HG03571 (cell line): ENCODE results near the gene ASIC4.
A peak's percentile ranks its signal among the peaks of the same experiment; 100 is the strongest.

ENCODE experiments used
- ATAC-seq: cut with Tn5 transposase; IDR thresholded peaks from one replicate; pipeline ENCODE4 v1.9.1; 2021; ENCODE audit not compliant: unreplicated experiment

The ASIC4 gene

DNA sequence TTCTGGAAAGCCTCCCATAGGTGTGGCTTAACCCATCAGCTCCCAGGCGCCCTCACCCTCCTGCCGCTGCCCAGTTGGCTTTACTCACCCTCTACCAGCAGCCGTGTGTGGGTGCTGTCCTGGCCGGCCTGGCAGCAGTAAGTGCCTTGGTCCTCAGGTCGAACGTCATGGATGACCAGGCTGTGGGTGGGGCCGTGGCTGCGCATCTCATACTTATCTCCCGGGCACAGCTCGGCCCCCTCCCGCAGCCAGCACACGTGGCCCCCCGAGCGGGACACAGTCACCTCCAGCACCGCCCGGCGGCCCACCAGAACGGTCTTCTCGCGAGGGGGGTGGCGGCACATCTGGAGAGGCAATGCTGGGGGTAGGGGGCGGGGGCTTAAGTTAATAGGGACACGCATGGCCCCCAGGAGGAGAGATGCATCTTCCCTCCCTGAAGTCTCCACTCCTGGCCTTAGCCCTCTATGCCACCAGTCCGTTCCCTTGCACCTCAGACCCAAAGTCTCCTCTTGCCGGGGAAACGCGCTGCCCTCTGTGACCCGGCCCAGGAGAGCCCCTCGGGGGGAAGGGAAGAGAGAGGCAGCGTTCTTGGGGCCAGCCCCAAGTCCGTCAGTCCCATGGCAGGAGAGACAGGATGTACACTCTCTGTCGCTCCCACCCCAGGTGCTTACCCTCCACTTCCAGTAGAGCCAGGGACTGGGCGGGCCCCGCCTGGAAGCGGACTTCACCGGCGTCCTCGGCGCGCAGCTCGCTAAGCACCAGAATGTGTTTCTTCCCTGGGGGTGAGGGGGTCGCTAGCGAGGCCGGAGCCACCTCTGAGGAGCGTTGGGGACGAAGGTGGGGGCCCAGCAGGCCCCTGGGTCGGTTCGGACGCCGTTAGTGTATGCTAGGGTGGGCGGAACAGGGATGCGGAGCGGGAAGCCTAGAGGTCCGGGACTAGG, 37.4 kb downstream of the ASIC4 start:
- peak; percentile 18 for ATAC-seq

GRCh38 chr2:219552382-219553167, 38.3 kb downstream of the ASIC4 start:
- peak; percentile 89 for ATAC-seq

- ATAC-seq: no peak
Observed at GRCh38 chr2:219553168-219553417, 38.8 kb downstream of the ASIC4 start.

GRCh38 chr2:219553463-219553963, 39.2 kb downstream of the ASIC4 start:
- no peak for ATAC-seq

DNA sequence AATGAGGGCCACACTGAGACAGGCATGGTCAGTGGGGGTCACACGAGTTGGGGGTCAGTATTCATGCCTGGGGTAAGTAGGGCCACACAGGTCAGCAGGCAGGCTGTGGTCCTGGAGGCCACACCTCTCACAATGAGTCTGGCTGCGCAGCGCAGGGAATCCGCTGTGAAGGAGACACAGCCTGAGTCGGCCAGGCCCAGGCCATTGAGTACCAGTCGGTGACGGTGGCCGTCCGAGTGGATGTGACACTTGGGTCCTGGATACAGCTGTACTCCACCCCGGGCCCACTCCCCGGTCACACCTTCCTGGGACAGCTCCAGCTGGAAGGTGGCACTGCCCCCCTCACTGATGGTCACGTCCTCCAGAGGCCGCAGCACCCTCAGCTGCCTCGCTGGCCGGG, 40.1 kb downstream of the ASIC4 start:
- ATAC-seq: no peak

DNA sequence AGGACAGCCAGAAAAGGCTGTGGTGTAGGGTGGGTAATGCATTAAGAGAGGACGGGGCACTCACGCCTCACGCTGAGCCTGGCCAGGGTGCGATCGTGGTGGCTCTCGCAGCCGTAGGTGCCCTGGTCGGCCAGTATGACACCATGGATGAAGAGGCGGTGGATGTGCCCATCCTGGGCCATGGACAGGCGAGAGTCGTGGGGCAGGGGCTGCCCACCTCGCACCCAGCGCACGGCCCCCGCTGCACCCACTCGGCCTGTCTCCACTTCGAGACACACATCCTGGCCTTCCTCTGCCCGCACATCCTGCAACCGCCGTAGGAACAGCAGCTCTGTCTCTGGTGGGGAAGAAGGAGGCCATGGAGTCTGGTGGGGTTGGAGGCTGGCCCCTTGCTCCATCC, 41.7 kb downstream of the ASIC4 start:
- no peak for ATAC-seq

GRCh38 chr2:219556413-219556812, 42.1 kb downstream of the ASIC4 start:
- ATAC-seq: no peak

DNA sequence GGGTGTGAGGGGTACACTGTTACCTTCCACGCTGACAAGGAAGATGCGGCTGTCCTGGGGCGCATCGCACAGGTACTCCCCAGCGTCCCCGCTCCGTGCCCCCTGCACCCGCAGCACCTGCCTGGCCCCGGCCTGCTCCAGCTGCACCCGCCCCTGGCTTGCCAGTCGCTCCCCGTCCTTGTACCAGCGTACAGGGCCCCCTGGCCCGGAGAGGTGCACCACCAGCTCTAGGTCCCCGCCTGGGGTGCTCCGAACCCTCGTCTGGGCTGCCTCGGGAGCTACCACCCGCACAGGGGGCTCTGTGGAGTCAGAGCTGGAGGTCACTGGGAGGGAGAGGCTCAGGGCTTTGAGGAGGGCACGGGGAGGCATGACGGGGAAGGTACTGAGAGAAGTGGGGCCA, 43.0 kb downstream of the ASIC4 start:
- no peak for ATAC-seq

GRCh38 chr2:219557791-219558785, 43.8 kb downstream of the ASIC4 start:
- ATAC-seq: no peak

DNA sequence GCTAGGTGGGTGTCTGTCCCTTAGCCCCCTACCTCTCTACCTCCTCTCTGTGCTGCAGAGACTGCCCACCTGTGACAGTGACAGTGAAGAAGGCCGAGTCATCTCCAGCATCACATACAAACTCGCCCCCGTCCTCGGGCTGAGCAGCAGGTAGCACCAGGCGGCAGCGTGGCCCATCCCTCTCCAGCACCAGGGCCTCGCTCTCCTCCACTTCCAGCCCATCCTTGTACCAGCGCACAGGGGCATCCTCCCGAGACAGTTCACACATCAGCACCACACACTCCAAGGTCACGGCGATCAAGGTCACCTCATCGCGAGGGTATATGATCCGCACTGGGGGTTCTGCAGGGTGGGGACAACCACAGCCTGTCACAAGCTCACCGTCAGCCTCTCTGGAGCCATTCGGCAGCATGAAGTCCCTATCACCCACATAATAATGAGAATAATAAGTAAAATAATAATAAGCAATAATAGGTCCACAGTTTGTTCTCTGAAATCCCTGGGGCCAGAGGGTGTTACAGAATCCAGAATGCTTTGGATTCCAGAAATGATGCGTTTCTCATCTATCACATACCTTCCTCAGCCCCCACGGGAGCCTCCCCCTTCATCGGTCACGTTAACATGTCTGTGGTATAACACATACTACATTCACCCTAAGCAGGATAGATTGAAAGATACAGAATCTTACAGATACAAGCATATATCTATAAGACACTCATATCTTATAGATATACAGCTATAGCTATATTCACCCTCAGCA, 45.1 kb downstream of the ASIC4 start:
- no peak for ATAC-seq

DNA sequence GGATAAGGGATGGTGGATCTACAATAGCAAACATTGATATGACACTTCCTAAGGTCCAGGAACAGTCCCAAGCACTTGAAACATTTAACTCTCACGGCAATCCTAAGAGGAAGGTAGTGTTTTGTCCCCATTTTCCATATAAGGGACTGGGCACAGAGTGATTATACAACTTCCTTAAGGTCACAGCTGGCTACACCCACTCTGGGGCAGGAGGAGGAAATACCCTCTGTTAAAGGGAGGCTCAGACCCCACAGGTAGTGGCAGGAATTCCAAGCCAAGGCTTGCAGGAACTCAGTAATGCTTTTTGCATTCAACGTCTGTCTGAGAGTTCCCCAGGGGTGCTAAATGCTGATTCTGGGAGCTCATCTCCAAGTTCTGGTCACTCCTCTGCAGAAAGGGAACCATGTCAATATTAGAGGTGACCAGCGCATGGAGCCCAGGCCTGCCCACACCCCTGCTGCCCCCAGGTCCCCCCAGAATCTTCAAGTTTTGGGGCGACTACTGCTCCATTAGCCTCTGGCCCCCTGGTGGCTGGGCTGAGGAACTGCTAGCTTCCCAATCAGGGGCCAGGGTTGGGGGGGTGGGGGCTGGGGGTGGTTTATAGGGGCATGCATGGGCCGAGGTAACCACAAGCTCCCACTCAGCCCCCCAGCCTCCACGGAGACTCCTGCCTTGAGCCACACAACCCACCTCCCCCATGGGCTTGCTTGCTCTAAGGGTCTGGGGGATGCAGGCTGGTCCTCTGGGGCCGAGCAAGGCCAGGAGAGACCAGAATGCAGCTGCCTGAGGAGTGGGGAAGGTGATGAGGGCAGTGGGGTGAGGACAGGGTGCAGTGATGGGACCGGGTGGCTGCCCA, 46.0 kb downstream of the ASIC4 start:
- no peak for ATAC-seq

DNA sequence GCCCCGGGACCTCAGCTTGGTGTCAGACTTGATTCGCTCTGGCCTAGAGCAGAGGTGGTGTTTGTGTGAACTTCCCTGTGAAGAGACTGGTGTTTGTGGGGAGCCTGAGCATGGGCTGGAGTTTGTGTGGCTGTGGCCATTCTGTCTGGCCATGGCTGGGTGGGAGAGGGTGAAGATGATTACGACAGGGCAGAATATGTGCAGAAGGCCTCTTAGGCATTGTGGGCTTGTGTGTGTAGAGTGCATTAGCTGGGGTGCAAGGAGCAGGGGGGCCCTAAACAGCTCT, 46.6 kb downstream of the ASIC4 start:
- no peak for ATAC-seq

GRCh38 chr2:219561179-219562048, 47.1 kb downstream of the ASIC4 start:
- ATAC-seq: no peak

DNA sequence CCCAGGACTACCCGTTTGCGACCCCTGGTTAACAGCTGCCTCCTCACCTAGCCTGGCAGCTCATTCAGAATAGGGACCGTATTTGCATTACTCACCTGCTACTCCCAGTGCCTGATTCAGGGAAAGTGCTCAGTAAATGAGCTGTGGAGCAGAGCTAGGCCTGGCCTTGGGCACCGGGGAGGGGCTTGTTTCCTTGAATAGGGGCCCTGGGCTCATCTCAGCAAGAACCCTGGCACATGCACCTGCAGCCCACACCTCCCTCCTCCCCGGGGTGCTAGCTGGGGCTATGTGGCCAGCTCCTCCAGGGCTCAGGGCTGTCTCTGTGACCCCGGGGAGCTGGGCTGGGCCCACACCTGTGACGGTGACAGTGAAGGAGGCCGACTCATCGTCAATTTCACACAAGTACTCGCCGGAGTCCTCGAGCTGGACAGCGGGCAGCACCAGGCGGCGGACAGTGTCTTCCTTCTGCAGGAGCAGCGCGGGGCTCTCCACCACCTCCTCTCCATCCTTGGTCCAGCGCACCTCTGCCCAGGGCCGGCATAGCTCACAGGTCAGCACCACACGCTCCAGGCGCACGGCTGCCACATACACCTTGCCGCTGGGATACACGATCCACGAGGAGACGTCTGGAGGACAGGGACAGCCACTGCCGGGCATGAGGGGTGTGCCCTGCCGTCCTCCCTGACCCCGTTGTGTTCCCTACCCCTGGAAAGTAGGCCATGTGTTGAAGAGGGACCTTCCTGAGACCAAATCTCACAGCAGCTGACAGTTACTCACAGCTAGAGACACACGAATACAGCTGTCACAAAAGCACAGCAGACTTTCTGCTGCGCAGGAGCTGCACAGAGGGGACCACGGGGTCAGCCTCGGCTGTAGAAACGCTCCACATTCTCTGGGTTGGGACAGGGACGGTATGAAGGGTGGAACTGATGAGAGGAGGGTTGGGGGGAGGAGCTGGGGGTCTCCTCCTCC, 48.1 kb downstream of the ASIC4 start:
- ATAC-seq: no peak

DNA sequence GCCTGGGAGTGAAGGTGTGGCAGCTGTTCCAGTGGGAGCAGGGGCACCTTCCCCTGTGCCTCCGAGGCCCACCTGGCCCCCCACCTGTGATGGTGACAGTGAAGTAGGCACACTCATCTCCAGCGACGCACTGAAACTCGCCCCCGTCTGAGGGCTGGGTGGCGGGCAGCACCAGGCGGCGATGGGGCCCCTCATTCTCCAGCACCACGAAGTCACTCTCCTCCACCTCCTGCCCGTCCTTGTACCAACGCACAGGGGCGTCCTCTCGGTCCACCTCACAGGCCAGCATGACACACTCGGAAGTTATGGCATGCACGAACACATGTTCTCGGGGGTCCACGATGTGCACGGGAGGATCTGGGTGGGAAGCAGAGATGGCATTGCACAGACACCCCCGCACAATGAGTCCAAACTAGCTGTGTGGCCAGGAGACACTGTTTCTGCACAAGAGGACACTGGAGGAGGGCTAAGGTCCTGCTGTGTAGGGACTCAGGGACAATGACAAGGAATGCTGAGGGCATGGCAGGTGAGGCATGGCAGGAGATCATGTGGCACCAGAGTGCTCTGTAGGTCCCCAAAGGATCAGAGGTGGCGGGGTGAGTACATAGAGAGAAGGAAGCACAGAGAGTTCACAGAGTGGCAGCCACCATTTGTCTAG, 49.1 kb downstream of the ASIC4 start:
- ATAC-seq: no peak

DNA sequence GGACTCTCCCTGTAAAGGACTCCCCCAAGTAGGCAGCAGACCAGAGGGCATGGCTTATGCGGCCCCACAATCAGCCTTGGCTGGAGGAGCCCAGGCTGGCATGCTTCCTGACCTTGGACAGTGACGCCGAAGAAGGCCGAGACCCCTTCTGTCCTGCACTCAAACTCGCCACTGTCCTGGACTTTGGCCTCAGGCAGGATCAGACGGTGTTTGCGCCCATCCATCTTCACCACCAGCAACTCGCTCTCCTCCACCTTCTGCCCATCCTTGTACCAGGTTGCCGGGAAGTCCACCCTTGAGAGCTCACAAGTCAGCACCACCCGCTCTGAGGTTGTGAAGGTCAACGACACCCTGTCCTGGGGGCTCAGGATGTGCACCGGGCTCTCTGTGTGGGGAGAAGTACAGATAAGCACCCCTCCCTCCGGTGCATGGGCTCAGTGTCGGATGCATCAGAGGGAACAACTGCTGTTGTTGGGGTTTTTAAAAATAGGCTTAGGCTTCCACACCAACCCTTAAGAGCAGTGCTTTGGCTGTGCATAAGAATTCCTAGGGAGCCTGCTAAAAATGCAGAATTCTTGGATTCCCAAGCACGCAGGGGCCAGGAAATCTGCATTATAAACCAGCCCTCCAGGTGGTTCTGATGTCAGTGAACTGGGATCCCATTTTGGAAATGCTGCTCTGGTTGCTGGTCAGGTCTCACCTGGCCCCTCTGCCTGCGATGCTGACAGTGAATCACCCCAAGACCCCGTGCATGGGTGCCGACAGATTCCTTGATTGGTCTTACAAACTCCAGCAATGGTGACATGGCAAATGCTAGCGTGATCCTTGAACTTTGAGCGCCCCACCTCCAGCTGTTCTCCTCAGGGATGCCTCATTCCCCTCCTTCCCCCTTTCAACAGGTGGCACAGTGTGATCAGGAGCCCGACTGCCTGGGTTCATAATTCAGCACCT, 51.1 kb downstream of the ASIC4 start:
- ATAC-seq: no peak
